GM18873 (cell line): ENCODE measurements around the gene HPSE2.
"Not testable (repeated sequence)": the region's sequence is repeated elsewhere in the genome, so short reads cannot be mapped to it uniquely, and the experiment has no call there.

Source experiments
- ATAC-seq: cut with Tn5 transposase; IDR thresholded peaks from one replicate; pipeline ENCODE4 v1.9.1; 2021; ENCODE audit warnings: mild to moderate bottlenecking, moderate library complexity, moderate number of reproducible peaks; ENCODE audit not compliant: unreplicated experiment, low FRiP score

Gene HPSE2

DNA sequence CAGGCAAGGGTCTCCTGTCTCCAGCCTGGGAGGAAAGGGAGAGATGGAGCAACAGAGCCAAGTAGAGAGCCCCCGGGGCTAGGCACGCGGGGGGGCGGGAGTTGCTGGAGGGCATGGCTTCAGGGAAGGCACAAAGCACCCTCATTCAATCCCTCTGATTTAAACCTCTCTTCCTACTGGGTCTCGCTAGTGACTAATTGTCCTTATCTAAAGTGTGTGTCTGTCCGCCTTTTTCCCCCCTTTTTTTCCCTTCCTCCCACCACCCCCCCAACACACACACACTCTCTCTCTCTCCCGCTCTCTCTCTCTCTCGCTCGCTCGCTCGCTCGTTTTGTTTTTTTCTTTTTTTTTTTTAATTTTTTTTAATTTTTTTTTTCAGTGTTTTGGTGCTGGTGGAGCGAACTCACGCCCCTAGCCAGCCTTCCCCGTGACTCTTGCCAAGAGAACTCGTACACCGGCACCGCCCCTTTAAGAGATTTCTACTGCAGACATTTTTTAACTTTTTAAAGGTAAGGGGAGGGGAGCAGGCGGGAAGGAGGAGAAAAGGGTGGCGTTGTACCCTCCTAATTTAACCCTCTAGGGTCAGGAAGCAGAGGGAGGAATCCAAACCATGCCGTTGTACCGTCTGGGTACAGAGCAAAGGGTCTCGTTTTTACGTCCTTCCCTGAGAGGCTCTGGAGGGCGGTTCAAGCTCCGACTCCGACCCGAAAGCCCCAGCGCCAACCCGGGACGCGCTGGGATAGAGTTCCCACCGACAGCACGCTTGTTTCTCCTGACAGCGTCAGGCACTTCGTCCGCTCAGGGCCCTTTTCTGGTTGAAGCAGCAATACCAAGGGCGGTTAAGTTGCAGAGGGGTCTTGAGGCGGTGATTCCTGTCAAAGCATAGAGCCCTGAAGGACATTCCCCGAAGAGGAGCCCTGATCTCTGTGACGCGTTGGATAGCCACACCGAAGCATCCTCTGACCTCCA is at the start of gene HPSE2:
TSS of gene HPSE2 (minus strand) at position 195 of the 969 bp plus-strand sequence.
- ATAC-seq, result no peak

DNA sequence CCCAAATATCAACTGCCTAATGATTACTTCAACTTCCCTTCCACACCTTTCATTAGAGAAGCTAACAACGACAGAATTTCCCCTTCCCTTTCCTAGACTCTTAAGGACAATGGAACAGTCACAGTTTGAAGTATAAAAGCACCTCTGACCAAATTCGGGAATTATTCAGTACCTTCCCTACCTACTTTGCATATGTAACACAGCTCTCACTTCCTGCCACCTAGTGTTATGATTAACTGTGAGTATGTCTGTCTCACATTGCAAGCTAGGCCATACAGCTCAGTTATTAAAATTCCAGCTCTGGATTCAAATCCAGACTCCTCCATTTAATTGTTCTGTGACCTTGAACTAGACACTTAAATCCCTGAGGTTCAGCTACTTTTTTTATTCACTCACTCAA is 44.8 kb upstream of the HPSE2 start:
- peak; percentile 82 for ATAC-seq

DNA sequence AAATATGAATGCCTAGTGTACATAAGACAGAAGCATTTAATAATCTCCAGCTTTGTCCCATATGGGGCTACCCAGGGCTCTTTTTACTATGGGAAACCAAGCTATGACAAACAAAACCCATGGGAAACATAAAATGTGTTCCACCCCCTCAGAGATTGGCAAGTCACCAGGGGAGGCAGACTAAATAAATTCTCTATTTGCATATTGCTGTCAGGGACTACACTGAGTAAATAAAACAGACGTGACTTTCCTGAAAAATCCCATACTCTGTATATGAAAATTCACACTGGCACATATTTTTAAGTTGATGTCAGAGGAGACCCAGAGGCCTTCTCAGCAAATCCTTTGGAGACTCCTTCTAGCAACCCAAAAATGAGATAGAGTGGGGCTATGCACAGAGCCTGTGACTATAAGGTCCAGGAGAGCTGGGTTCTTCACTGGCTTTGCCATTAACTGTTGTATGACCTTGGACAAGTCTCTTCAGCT is 44.0 kb upstream of the HPSE2 start:
- ATAC-seq, result no peak

DNA sequence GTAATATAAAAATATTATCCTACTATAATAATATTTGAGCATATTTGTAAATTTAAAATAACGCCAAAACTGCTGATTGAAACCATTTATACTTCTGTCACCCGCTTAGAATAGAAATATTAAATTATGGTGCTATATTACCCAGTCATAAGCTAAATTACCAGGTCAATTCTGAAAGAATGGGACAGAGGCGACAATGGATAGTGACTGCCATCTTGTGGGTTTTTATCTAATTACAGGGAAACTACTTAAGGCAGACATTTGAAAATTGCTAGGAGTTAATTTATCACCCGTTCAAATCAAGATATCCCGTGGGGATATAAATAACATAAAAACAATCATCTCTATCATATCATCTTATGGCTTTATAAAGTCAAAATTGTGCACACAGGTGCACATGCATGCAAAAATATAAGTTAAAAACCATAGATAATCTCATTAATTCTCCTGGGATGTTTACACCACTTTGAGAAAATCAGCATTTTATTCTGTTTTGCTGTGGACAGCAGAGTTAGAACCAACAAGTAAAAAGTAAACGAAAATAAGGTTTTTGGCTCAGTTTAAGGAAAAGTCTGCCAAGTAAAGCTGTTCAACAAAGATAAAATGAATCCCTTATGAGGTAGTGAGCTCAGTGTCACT is 41.3 kb upstream of the HPSE2 start:
- ATAC-seq, result no peak

DNA sequence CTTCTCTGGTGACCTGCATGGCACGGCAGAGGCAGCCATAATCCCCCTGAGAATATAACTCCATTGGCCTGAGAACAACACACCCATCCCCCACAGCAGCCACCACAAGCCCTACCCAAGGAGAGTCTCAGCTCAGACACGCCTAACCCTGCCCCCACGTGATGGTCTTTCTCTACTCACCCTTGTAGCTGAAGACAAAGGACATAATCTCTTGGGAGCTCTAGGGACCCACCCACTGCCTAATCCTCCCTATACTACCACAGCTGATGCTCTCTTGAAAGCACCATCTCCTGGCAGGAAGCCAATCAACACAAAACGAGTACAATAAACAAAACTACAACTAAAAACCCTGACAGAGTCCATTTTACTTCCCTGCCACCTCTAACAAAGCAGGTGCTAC is 30.7 kb upstream of the HPSE2 start:
- ATAC-seq, result no peak

DNA sequence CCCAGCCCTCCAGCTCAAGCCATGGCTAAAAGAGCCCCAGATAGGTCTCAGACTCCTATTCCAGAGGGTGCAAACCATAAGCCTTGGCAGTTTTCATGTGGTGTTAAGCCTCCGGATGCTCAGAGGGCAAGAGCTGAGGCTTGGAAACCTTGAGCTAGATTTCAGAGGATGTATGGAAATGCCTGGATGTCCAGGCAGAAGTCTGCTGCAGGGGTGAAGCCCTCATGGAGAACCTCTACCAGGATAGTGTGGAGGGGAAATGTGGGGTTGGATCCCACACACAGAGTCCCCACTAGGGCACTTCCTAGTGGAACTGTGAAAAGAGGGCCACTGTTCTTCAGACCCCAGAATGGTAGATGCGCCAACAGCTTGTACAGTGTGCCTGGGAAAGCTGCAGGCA is 13.2 kb upstream of the HPSE2 start:
- ATAC-seq, result no peak

DNA sequence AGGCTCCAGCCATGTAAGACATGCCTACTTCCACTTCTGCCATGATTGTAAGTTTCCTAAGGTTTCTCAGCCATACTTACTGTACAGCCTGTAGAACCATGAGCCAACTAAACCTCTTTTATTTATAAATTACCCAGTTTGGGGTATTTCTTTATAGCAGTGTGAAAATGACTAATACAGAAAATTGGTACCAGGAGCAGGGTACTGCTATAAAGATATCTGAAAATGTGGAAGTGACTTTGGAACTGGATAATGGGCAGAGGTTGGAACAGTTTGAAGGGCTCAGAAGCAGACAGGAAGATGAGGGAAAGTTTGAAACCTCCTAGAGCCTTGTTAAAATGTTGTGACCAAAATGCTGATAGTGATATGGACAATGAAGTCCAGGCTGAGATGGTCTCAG is 12.2 kb upstream of the HPSE2 start:
- not testable (repeated sequence) for ATAC-seq

DNA sequence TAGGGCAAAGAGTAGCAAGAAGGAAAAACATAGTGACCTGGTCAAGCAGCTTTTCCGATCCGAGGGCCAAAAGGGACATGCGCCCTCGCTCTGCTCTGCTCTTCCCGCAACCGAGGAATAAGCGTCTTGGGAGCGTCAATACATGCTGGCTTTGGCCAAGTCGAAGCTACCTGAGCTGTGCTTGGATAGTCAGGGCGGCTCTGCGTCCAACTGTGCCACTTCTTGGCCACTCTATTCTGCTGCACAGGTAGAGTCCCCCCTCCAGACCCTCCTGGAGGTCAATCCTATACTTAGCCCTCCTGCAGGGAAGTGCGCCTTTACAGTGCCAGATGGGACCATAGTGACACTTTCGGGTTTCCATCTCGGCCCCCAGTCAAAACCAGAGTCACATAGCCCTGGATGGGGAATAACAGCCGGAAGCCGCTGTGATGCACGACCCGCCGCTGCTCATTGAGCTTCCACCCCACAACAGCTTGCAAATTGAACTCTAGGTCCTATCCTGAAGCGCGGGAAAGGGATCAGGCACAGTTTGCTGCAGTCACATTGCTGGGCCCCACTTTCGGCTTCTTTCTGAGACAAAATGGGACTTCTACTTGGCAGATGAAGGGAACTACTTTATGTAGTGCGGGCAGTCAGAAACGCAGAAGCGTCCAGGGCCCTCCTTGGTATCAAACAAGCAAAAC is 1.1 kb upstream of the HPSE2 start:
- no peak for ATAC-seq

DNA sequence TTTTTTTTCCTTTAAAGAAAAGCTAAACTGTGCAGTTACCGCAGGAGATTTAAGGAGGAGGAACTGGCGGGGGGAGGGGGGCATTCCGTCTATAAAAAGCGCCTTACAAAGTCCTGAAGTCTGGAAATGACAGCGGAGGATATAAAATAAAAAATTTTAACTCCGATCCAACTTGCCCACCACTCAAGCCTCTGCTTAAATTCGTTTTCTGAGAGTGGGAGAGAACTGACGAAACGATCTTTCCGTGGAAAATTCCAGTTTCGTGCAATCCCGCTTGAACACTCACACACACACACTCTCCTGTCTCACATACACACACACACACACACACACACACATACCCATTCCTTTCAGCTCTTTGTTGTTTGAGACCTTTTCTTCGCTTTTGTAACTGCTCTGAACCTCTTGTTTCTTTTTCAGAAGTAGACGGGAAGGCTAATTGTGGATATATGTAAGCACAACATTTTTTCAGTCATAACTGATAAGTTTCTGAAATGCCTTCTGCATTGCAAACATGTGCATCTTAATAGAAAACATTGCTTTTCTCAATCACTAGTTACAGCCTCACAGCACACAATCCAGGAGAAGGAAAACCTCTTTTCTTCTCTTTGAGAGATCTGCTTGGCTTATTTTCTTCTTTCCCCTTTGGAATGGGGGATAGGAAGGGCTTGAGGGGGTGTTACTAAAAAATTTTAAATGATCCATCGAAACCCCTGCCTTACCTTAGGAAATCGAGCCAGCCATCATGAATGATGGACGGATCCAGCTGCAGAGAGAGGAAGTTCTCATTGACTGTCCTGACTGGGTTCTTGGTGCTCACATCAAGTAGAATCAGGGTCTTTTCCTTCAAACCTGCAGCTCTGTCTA is 628 bp downstream of the HPSE2 start:
- no peak for ATAC-seq

DNA sequence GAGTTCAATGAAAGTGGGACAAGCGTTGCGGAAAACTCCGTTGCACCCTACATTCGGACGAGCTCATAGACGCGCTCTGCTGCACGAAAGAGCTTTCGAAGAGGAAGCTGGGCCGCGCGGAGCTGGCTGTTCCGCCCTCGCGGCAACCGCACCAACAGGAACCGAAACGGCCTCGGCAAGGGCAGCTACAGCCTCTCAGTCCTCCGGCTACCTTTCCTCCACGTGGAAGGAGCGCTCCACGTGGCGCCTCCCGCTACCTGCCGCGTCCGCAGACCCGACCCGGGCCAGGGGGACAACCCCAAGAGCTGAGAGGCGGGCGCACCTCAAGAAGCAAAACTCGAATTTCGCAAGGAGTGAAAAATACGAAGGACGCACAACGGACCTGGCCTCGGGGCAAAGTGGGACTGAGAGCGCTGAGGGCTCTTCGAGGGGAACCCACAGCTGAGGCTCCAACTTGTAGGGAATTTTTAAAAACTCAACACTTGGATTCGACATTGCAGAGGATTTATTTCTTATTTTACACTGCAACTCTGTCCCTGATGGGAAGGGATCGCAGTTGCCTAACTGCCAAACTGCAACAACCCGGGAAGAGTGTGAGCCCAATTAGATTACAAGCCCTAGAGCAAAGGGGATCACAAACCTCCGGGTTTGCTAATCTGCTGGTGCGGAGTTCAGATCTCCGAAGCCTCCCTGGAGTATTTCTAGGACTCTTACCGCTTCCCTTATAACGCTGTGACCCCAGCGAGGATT is 1.4 kb downstream of the HPSE2 start:
- peak; percentile 88 for ATAC-seq

DNA sequence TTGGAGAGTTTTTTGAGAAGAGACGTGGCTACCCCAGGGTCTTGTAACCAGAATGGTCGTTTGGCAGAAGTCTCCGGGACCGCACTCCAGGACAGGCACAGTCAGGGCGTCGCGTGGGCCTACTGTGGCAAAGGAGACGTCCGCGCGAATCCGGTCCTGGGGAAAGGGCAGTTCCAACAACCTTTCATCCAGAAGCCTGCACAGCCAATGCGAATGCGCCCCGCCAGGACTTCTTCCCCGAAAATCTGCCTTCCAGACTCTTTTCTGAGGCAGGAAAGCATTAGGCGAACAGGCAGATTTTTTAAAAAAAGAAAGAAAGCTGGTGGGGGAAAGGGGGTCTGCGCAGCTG is 2.0 kb downstream of the HPSE2 start:
- no peak for ATAC-seq

DNA sequence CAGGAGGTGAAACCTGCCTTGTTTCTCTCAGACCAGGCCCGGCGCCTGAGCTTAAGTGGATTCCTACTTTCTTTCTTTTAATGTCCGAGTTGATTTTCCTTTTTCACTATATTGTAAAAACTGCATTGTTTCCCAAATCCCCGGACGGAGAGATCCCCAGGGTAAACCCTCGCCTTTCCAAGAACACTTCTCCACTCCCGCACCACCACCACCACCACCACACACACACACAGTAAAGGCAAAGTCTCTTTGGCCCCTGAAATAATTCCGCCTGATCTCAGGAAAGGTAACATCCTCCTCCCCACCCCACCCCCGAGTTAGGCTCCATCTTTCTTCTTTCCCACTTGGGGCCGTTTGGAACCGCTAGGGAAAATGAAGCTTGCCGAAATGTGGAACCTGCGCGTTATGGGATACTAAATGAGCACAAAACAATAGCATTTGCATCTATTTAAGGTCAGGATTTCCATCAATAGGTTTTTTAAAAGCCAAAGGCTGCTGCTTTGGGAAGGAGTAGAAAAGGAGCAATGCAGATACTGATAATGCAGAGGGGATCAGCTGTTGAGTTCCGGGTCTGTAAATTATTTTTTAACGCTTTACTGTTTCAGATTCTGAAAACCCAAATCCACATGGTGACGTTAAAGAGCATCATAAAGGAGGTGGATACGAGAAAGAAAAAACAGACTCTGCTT is 2.5 kb downstream of the HPSE2 start:
- no peak for ATAC-seq

DNA sequence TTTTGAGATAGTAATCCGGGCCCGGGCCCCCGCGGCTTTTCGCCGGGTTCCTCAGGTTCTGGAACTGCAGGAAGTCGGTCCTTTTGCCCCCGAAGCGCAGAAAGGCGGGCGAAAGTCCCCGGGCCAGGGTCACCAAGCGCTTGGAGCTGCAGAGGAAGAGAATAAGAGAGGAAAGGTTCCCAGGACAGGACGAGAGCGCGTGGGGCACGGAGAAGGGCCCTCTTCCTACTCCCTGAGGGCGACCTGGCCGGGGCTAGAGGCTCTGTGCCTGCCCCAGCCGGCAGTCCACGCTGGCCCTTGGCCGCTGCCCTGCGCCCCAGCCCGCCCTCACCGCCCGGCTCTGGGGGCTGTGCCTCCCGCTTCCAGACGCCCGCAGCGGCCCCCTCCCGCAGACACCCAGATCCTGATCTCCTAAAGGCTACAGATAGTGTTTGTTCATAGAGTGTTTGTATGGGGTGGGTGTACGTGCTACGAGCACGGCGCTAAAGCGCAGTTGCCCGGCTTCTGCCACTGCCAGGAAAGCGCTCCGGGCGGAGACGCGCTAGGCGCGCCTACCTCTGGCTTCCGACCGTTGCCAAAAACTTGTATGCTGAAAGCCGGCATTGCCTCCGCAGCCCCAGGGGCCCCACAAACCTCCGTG is 3.2 kb downstream of the HPSE2 start:
- ATAC-seq, result no peak

DNA sequence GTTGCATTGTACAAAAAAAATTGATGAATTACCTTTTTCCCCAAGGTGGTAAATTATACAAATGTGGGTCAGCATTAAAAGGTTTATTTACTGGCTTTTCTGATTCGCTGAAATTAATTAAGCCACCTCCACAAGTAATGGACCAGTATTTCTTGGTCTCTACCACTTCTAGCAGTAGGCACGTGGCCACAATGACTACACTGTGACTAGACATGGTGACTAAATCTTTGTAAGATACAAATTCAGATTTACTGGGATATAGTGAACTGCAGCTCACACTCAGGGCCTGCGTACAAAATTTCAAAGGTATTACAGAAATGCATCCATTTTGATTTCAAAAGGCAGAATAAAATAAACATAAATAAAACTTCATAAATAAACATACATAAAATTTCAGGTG is 10.9 kb downstream of the HPSE2 start:
- ATAC-seq, result no peak

DNA sequence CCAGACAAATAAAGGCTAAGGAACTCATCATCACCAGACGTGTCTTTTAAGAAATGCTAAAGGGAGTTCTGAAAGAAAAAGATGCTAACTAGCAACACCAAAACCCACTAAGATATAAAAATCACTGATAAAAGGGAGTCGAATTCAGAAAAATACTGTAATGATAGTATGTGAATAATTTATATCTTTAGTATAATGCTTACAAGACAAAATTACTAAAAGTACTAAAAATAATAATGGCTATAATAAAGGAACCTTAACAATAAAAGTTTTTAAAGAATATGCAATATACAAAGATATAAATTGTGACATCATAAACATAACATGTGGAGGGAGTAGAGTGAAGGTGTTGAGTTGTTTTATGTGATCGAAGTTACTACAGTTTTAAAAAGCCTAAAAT is 28.3 kb downstream of the HPSE2 start:
- no peak for ATAC-seq

DNA sequence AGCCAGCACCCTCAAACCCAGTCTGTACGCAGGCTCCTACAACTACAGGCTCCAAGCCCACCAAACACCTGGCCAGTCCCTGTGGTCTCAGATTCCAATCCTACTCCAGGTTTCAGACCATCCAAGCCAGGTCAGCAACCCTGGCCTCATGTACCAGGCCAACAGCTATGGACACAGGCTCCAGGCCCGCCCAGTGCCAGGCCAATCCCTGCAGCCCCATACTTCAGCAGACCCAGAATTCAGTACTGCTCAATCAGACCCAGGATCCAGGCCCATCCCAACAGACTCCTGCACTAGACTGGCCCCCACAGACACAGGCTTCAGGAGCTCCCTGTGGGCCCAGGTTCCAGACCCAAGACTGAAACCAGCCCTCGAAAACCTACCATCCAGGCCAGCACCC is 32.3 kb downstream of the HPSE2 start:
- ATAC-seq, result no peak

DNA sequence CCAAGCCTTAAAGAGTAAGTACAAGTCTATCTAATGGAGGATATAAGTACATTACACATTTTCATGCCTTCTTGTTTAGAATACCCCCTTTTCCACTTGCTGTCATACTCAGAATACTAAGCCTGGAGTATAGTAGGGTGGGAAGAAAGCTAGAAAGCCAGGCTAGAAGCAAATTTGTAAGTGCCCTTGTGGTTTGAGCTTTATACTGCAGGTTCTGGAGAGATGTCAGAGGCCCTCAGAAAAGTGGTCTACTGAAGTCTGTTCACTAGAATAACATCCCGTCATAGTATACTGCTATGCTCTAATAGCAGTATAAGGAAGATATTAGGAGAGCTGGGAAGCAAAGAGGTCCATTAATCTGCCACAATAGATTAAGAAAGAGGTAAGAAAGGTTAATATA is 62.7 kb downstream of the HPSE2 start:
- ATAC-seq, result no peak

DNA sequence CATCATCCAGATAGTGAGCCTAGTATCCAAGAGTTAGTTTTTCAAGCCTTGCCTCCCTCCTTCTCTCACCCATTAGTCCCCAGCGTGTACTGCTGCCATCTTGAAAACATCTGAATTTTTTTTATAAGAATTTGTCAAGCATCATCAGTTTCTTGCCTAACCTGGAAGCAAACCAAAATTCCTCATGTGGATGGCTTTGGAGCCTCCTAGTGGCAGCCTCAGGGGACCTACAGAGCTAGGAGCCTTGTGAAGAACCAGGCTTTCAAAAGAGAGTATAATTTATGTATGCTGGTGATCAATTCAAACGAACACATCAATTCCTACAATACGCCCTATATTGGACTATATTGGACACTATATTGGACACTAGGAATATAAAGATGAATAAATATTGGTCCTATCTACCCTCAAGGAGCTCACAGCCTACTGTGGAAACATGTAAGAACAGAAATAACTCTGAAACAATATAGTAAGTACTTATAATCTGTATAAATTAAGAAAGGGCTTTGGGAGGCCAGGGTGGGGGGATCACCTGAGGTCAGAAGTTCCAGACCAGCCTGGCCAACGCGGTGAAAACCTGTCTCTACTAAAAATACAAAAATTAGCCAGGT is 63.4 kb downstream of the HPSE2 start:
- no peak for ATAC-seq
